Endodermal cell (in vitro differentiated cells): Measurements from ENCODE around the gene INPP4A. TPM values are rescaled to one million over a fixed set of nuclear protein-coding genes. Genes with fewer than 3 reads are reported as not detected.

Source experiments
- DNase-seq: peaks from one replicate; pipeline ENCODE4 v3.0.0-alpha.2; 2017
- H3K27ac ChIP-seq: 2 replicates; pipeline ENCODE4 v1.5.1; 2013; ENCODE audit warnings: mild to moderate bottlenecking, low read depth, low read length, moderate library complexity
- H3K27me3 ChIP-seq: 2 replicates; pipeline ENCODE4 v1.6.1; 2013; ENCODE audit warnings: mild to moderate bottlenecking, low read length, moderate library complexity; ENCODE audit not compliant: insufficient read depth, control insufficient read depth, poor library complexity, severe bottlenecking
- H3K36me3 ChIP-seq: 2 replicates; pipeline ENCODE4 v1.7.0; 2013; ENCODE audit warnings: mild to moderate bottlenecking, low read length, moderate library complexity; ENCODE audit not compliant: control insufficient read depth, insufficient read depth
- H3K4me1 ChIP-seq: one replicate; pipeline ENCODE4 v1.7.0; 2013; ENCODE audit warnings: low read length; ENCODE audit not compliant: control insufficient read depth, insufficient read depth
- H3K4me3 ChIP-seq: 2 replicates; pipeline ENCODE4 v1.5.1; 2013; ENCODE audit warnings: mild to moderate bottlenecking, low read length, moderate library complexity
- H3K9ac ChIP-seq: 2 replicates; pipeline ENCODE4 v1.6.1; 2013; ENCODE audit warnings: mild to moderate bottlenecking, low read length, moderate library complexity; ENCODE audit not compliant: poor library complexity, severe bottlenecking; ENCODE audit errors: extremely low read depth
- H3K9me3 ChIP-seq: 2 replicates; pipeline ENCODE4 v1.6.1; 2013; ENCODE audit warnings: mild to moderate bottlenecking, low read length, moderate library complexity; ENCODE audit not compliant: control insufficient read depth
- H3K27ac Mint-ChIP-seq: 2 replicates; pipeline ENCODE4 v1.8.0; 2020; ENCODE audit warnings: mixed read lengths
- H3K27me3 Mint-ChIP-seq: 2 replicates; pipeline ENCODE4 v1.8.0; 2021; ENCODE audit warnings: mild to moderate bottlenecking, mixed read lengths; ENCODE audit not compliant: insufficient read depth
- H3K36me3 Mint-ChIP-seq: 2 replicates; pipeline ENCODE4 v1.8.0; 2020; ENCODE audit warnings: low read depth, mixed read lengths
- H3K4me1 Mint-ChIP-seq: 2 replicates; pipeline ENCODE4 v1.8.0; 2020; ENCODE audit warnings: mixed read lengths
- H3K4me3 Mint-ChIP-seq: 2 replicates; pipeline ENCODE4 v1.8.0; 2020; ENCODE audit warnings: mild to moderate bottlenecking, moderate library complexity, mixed read lengths
- H3K9me3 Mint-ChIP-seq: 2 replicates; pipeline ENCODE4 v1.8.0; 2020; ENCODE audit warnings: mild to moderate bottlenecking, mixed read lengths
- CTCF ChIP-seq: fragments of 200-600 bp; sonication (generic); conservative IDR thresholded peaks from 2 replicates; pipeline ENCODE4 v1.5.0; 2021; ENCODE audit warnings: antibody characterized with exemption, mild to moderate bottlenecking
- WGBS, 2 experiments: methylation state at CpG; one replicate each; pipeline versions ENCODE4 v1.1.5 to v1.1.7; 2013; ENCODE audit warnings: missing lambda C conversion rate in 2 of 2, mixed read lengths in 1 of 2; ENCODE audit not compliant: insufficient coverage in 1 of 2, insufficient read length in 1 of 2; 5-methylcytosine and 5-hydroxymethylcytosine counted together
- total RNA-seq, 2 donors: library from RNA; stranded (reverse); fragmentation: NEBNext Ultra II Directional in 1 of 2; extraction: Animal tissue kit (Norgen Biotek cat#: 25700) in 1 of 2; gene quantifications; 2 replicates in 1 of 2; 3 replicates in 1 of 2; pipeline ENCODE4 v1.2.1, GENCODE V29; 2021

Gene INPP4A
- total RNA-seq, 2 donors from 2014 or later = 84.9 to 94.2 TPM

GRCh38 chr2:98455494-98455976 is 10.9 kb downstream of the INPP4A start:
- Mint-ChIP-seq H3K36me3 (peaks cover 31% of the 10 kb centered on the region), H3K4me1 (peaks cover 61% of the 10 kb centered on the region), H3K27ac (peak overlapping the region; percentile 23), H3K27me3 (no peaks in the 10 kb centered on the region), H3K9me3 (no peaks in the 10 kb centered on the region), H3K4me3 (no peak overlapping the region)
- Histone ChIP-seq H3K36me3 (peaks cover 51% of the 10 kb centered on the region), H3K9ac (no peak overlapping the region), H3K9me3 (no peaks in the 10 kb centered on the region), H3K4me1 (no peaks in the 10 kb centered on the region), H3K27me3 (no peaks in the 10 kb centered on the region), H3K27ac (no peak overlapping the region), H3K4me3 (no peak overlapping the region)
- DNase-seq = peak; percentile 20
- WGBS, 2 experiments = 83 to 99% methylated on average over 2 to 4 of the region's 4 CpGs
- no peak for TF ChIP-seq CTCF

GRCh38 chr2:98457045-98457696 is 12.5 kb downstream of the INPP4A start:
- Mint-ChIP-seq H3K4me1 (peaks cover 45% of the 10 kb centered on the region), H3K4me3 (no peak overlapping the region), H3K27ac (peak overlapping the region; percentile 60), H3K27me3 (no peaks in the 10 kb centered on the region), H3K9me3 (no peaks in the 10 kb centered on the region), H3K36me3 (peaks cover 33% of the 10 kb centered on the region)
- Histone ChIP-seq H3K27me3 (no peaks in the 10 kb centered on the region), H3K27ac (no peak overlapping the region), H3K9ac (no peak overlapping the region), H3K4me3 (no peak overlapping the region), H3K36me3 (peaks cover 52% of the 10 kb centered on the region), H3K4me1 (no peaks in the 10 kb centered on the region), H3K9me3 (no peaks in the 10 kb centered on the region)
- no peak for TF ChIP-seq CTCF
- peak; percentile 21 for DNase-seq
- 94% methylated on average over 4 of the region's 4 CpGs; no CpG with 5 or more reads in 1 of the 2 experiments for WGBS, 2 experiments

- H3K9ac ChIP-seq = no peak overlapping the region
These were observed 13.5 kb downstream of the INPP4A start for GRCh38 chr2:98458207-98458606.

More at GRCh38 chr2:98458207-98458606, 13.5 kb downstream of the INPP4A start:
- Histone ChIP-seq H3K4me3 (no peak overlapping the region), H3K4me1 (peaks cover 2% of the 10 kb centered on the region), H3K36me3 (peaks cover 53% of the 10 kb centered on the region), H3K9me3 (no peaks in the 10 kb centered on the region), H3K27me3 (no peaks in the 10 kb centered on the region), H3K27ac (no peak overlapping the region)
- H3K4me3 Mint-ChIP-seq = no peak overlapping the region
- H3K36me3 Mint-ChIP-seq = peaks cover 33% of the 10 kb centered on the region
- peak overlapping the region; percentile 38 for H3K27ac Mint-ChIP-seq
- no peaks in the 10 kb centered on the region for H3K9me3 Mint-ChIP-seq
- WGBS, 2 experiments = 93 to 100% methylated on average over 4 of the region's 4 CpGs
- no peaks in the 10 kb centered on the region for H3K27me3 Mint-ChIP-seq
- peaks cover 39% of the 10 kb centered on the region for H3K4me1 Mint-ChIP-seq
- no peak for DNase-seq
- TF ChIP-seq CTCF = no peak
